Adrenal gland (tissue), 12 donors: ENCODE results near the gene PEAK1. TPM values are rescaled to one million over a fixed set of nuclear protein-coding genes. Genes with fewer than 3 reads are reported as not detected.

Experiments used
- DNase-seq, 7 donors: peaks; one replicate each; pipeline ENCODE4 v3.0.0-alpha.2; 2019 to 2020
- H3K27ac ChIP-seq, 5 donors: fragments of 200-600 bp; sonication (generic) in 4 of 5; 1 replicate in 3 of 5; 2 replicates in 2 of 5; pipeline versions ENCODE4 v1.5.1 to v1.8.0; 2016 to 2020; ENCODE audit warnings: mild to moderate bottlenecking in 1 of 5
- H3K27me3 ChIP-seq: fragments of 200-600 bp; 2 replicates; pipeline ENCODE4 v1.8.0; 2021
- H3K36me3 ChIP-seq, 2 donors: fragments of 200-600 bp; replicated peaks in 1 of 2; 1 replicate in 1 of 2; 2 replicates in 1 of 2; pipeline versions ENCODE4 v1.5.1 to v1.8.0; 2018 to 2022
- H3K4me1 ChIP-seq, 2 donors: fragments of 200-600 bp; replicated peaks in 1 of 2; 1 replicate in 1 of 2; 2 replicates in 1 of 2; pipeline versions ENCODE4 v1.5.1 to v1.8.0; 2018 to 2021
- H3K4me3 ChIP-seq, 4 donors: fragments of 200-600 bp; sonication (generic) in 3 of 4; one replicate each; pipeline ENCODE4 v1.5.1; 2016 to 2018
- H3K9me3 ChIP-seq, 3 donors: fragments of 200-600 bp; sonication (generic) in 1 of 3; replicated peaks in 1 of 3; 1 replicate in 2 of 3; 2 replicates in 1 of 3; pipeline versions ENCODE4 v1.5.1 to v1.8.0; 2016 to 2021
- POLR2A ChIP-seq, 2 donors: fragments of 450-650 bp; IDR thresholded peaks; one replicate each; pipeline ENCODE4 v1.6.1; 2017; ENCODE audit warnings: antibody characterized with exemption in 2 of 2, mild to moderate bottlenecking in 2 of 2, moderate library complexity in 1 of 2
- WGBS, 4 donors: extraction: QIAGEN DNeasy Blood & Tissue Kit in 2 of 4; methylation state at CpG; one replicate each; pipeline versions ENCODE4 v1.1.5 to v1.1.7; 2013 to 2017; 5-methylcytosine and 5-hydroxymethylcytosine counted together
- intact Hi-C, 2 donors: fragments of 100-400 bp; cut with DNase I; formaldehyde crosslinking; loops; one replicate each; pipeline versions ENCODE4 v1.14.1 to v1.15.0; 2022 to 2023
- polyA plus RNA-seq, 3 donors: library from polyadenylated mRNA; stranded (reverse); fragments of 200-250 nt in 2 of 3; fragments of 350-450 nt in 1 of 3; fragmentation: Illumina TruSeq in 1 of 3; extraction: RNeasy Lipid Tissue Mini Kit (QIAGEN cat#74804) in 1 of 3; gene quantifications; one replicate each; pipeline ENCODE4 v1.2.3, GENCODE V29; 2013 to 2014
- total RNA-seq, 9 donors: library from RNA; depleted of rRNA in 4 of 9; stranded (reverse); fragments of >200 nt in 4 of 9; fragments of 120-200 nt in 1 of 9; fragmentation: NEBNext Ultra II Directional in 1 of 9; extraction: Animal tissue kit (Norgen Biotek cat#: 25700) in 1 of 9; gene quantifications; one replicate each; pipeline versions ENCODE4 v1.1.0 to v1.2.4, GENCODE V29; 2013 to 2023
- TF ChIP-seq, protein P1 (sequence below), 6 experiments: fragments of 450-650 bp in 4 of 6; fragments of 200-600 bp in 2 of 6; sonication (generic) in 1 of 6; IDR thresholded peaks; 1 replicate in 5 of 6; 2 replicates in 1 of 6; pipeline versions ENCODE4 v1.5.1 to v1.8.0; 2016 to 2021; ENCODE audit warnings: antibody characterized with exemption in 6 of 6, mild to moderate bottlenecking in 2 of 6, moderate library complexity in 1 of 6
- donor health status: healthy with polysubstance abuse.
- donor health status: Bipolar disorder and iron deficiency.
- donor health status: DM: yes; HTN: yes; CAD: no.
- donor health status: DM: no; HTN: no; CAD: no.
- donor health status: DM: no; HTN: no; CAD: no.
- donor health status: DM: yes; HTN: yes; CAD: no.

PEAK1 gene
- total and polyA plus RNA-seq, 12 donors = 3.1 to 68.4 (median 26.4) TPM

GRCh38 chr15:77171221-77171967, 248.5 kb downstream of the PEAK1 start:
- Histone ChIP-seq H3K36me3 (no peaks in the 10 kb centered on the region), H3K27ac (no peak overlapping the region), H3K4me3 (no peak overlapping the region), H3K9me3 (no peaks in the 10 kb centered on the region), H3K27me3 (no peaks in the 10 kb centered on the region), H3K4me1 (no peaks in the 10 kb centered on the region)
- no peak for DNase-seq
- WGBS, 4 donors = 94 to 96% (median 95%) methylated on average over 2 of the region's 2 CpGs
- intact Hi-C loops = no loop called here
- TF ChIP-seq, protein P1, sequence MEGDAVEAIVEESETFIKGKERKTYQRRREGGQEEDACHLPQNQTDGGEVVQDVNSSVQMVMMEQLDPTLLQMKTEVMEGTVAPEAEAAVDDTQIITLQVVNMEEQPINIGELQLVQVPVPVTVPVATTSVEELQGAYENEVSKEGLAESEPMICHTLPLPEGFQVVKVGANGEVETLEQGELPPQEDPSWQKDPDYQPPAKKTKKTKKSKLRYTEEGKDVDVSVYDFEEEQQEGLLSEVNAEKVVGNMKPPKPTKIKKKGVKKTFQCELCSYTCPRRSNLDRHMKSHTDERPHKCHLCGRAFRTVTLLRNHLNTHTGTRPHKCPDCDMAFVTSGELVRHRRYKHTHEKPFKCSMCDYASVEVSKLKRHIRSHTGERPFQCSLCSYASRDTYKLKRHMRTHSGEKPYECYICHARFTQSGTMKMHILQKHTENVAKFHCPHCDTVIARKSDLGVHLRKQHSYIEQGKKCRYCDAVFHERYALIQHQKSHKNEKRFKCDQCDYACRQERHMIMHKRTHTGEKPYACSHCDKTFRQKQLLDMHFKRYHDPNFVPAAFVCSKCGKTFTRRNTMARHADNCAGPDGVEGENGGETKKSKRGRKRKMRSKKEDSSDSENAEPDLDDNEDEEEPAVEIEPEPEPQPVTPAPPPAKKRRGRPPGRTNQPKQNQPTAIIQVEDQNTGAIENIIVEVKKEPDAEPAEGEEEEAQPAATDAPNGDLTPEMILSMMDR (IDR thresholded peaks at IDR 0.05) = no peak
- TF ChIP-seq POLR2A (IDR thresholded peaks at IDR 0.05) = no peak

DNA sequence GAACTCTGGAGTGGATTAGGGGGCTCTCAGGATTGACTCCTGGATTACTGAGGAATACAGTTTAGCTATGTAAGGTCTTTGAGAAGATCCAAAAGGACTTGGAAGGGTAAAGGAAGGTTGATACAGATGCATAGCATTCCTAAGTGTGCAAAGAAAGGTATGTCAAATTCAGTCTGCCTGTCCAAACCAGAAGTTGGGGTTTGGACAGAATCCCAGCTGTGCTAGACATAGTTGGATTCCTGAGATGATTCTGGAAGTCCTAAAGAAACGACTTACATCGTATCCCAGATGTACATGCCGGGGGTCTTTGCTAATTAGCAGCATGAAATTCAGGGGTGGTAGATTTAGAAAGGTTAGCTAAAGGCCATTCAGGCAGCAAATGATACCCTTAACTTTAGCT, 251.3 kb downstream of the PEAK1 start:
- DNase-seq = no peak
- H3K4me1 ChIP-seq = no peaks in the 10 kb centered on the region
- H3K4me3 ChIP-seq = no peak overlapping the region
- no peaks in the 10 kb centered on the region for H3K27me3 ChIP-seq
- H3K36me3 ChIP-seq = no peaks in the 10 kb centered on the region
- 89 to 90% (median 89%) methylated on average over 3 of the region's 3 CpGs for WGBS, 4 donors
- H3K27ac ChIP-seq = no peak overlapping the region
- intact Hi-C loops = no loop called here
- no peaks in the 10 kb centered on the region for H3K9me3 ChIP-seq
- no peak for TF ChIP-seq POLR2A (IDR thresholded peaks at IDR 0.05)
- TF ChIP-seq, protein P1 (IDR thresholded peaks at IDR 0.05) = no peak

DNA sequence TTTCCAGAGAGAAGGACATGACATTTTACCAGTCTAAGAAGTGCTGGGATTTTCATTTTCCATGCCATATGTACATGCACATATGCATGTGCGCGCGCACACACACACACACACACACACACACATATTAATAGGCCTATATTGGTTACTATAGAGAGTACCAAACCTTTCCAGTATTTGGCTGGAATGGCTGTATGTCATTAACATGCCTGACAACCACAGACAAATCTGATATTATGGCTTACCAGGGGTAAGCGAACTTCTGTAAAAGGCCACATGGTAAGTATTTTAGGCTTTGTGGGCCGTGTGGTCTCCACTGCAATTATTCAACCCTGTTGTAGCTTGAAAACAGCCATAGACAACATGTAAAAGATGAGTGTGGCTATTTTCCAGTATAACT, 251.8 kb downstream of the PEAK1 start:
- no peaks in the 10 kb centered on the region for H3K4me1 ChIP-seq
- no peaks in the 10 kb centered on the region for H3K9me3 ChIP-seq
- H3K4me3 ChIP-seq = no peak overlapping the region
- no peaks in the 10 kb centered on the region for H3K27me3 ChIP-seq
- no peak for DNase-seq
- intact Hi-C loops = no loop called here
- 72 to 86% (median 78%) methylated on average over 5 of the region's 5 CpGs for WGBS, 4 donors
- no peak overlapping the region for H3K27ac ChIP-seq
- no peaks in the 10 kb centered on the region for H3K36me3 ChIP-seq
- TF ChIP-seq, protein P1 (IDR thresholded peaks at IDR 0.05) = no peak
- TF ChIP-seq POLR2A (IDR thresholded peaks at IDR 0.05) = no peak

- intact Hi-C loops = no loop called here
- Histone ChIP-seq H3K27me3 (no peaks in the 10 kb centered on the region), H3K4me3 (no peak overlapping the region), H3K4me1 (no peaks in the 10 kb centered on the region), H3K9me3 (no peaks in the 10 kb centered on the region), H3K27ac (no peak overlapping the region), H3K36me3 (no peaks in the 10 kb centered on the region)
- TF ChIP-seq POLR2A (IDR thresholded peaks at IDR 0.05) = no peak
- TF ChIP-seq, protein P1 (IDR thresholded peaks at IDR 0.05) = no peak
- DNase-seq = no peak
- 80 to 89% (median 86%) methylated on average over 3 of the region's 3 CpGs for whole genome bisulfite sequencing, 4 donors
Observed at GRCh38 chr15:77167406-77167805, 252.5 kb downstream of the PEAK1 start.
